ENCODE results near the gene ARL11. TPM values are rescaled to one million over a fixed set of nuclear protein-coding genes. Genes with fewer than 3 reads are reported as not detected.
"Not testable (repeated sequence)": the region's sequence is repeated elsewhere in the genome, so short reads cannot be mapped to it uniquely, and the experiment has no call there.

Gene ARL11
- total RNA-seq, 2 donors from 2014 or later, result 1.1 to 1.6 TPM

DNA sequence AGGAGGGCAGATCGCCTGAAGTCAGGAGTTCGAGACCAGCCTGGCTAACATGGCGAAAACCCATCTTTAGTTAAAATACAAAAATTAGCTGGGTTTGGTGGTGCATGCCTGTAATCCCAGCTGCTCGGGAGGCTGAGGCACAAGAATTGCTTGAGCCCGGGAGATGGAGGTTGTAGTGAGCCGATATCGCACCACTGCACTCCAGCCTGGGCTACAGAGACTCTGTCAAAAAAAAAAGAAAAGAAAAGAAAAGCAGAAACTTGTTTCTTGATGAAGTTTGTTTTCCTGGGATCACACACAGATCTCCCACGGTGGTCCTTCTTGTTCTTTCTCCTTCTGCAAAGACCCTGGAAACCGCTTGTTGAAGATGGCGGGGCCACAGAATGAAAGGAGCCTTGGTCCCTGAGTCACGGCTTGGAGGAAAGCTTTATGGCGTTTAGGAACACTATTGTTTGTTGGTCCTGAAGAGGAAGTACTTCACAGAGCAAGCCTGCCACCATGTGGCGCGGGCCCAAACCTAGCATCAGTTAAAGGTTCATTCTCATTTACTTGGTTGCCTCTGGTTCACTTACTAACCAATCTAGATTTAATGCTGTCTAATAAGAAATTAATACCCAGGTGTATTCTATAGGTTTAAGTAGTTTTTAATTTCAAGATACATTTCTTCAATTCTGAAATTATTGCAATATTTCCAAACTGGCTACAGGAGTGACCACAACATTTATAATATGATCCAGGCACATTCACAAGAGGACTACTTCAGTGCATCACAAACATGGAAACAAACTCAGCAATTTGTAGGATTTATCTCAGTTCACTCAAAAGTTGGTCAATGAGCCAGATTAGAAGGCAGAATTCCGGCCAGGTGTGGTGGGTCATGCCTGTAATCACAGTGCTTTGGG lies 21.3 kb upstream of the ARL11 start:
- no peaks in the 10 kb centered on the region for H3K36me3 ChIP-seq
- H3K9me3 ChIP-seq, result no peaks in the 10 kb centered on the region
- DNase-seq (ENCODE audit: low spot score) (peak; percentile 58), ATAC-seq (ENCODE audit: insufficient number of reproducible peaks, low FRiP score, low read depth) (peak; percentile 89)
- H3K4me1 ChIP-seq (ENCODE audit: control insufficient read depth in 1 of 2, low read depth in 2 of 2), result no peaks in the 10 kb centered on the region
- H3K27me3 ChIP-seq (replicated peaks; ENCODE audit: insufficient read depth), result no peaks in the 10 kb centered on the region
- peak; percentile 66 for TF ChIP-seq CTCF (IDR thresholded peaks at IDR 0.05)
- peak overlapping the region; percentile 64 for H3K4me3 ChIP-seq
- H3K27ac ChIP-seq, result no peak overlapping the region

GRCh38 chr13:49607761-49608160 lies 20.5 kb upstream of the ARL11 start:
- H3K36me3 ChIP-seq, result no peaks in the 10 kb centered on the region
- DNase-seq (ENCODE audit: low spot score) (no peak), ATAC-seq (ENCODE audit: insufficient number of reproducible peaks, low FRiP score, low read depth) (no peak)
- no peak overlapping the region for H3K4me3 ChIP-seq
- no peak for TF ChIP-seq CTCF (IDR thresholded peaks at IDR 0.05)
- H3K9me3 ChIP-seq, result no peaks in the 10 kb centered on the region
- no peaks in the 10 kb centered on the region for H3K4me1 ChIP-seq (ENCODE audit: control insufficient read depth in 1 of 2, low read depth in 2 of 2)
- no peak overlapping the region for H3K27ac ChIP-seq
- H3K27me3 ChIP-seq (replicated peaks; ENCODE audit: insufficient read depth), result no peaks in the 10 kb centered on the region

DNA sequence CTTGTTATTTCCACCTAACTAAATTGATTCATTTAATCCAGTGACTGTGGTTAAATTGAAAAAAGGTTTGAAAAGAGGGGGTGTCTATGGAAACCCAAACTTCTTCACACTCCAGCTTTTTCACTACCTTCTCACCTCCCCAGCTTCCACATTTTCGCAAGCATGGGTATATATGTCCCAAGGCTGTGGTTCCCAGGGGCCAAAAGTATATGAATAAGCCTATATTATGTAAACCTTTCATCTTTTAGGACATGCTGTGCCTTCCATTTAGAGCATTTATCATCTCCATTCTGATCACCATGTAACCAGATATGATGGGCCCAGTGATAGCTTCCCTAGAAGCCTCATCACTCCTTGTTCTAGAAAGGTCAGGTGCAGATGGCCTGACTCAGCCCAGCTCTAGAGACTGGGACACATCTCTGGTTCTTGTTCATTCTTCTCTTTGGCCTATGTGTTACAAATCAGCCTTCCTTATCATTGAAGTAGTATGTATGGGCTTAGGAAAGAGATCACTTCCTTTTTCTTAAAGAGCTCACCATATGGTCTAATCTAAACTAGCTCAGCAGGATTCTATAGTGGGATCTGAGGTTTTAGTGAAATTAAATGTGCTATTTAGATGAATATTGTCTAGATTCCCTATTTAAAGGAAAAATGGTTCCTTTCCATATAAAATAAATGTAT lies 19.5 kb upstream of the ARL11 start:
- ATAC-seq (ENCODE audit: insufficient number of reproducible peaks, low FRiP score, low read depth) (no peak), DNase-seq (ENCODE audit: low spot score) (no peak)
- Histone ChIP-seq H3K36me3 (no peaks in the 10 kb centered on the region), H3K4me3 (no peak overlapping the region), H3K27me3 (replicated peaks; ENCODE audit: insufficient read depth) (no peaks in the 10 kb centered on the region), H3K9me3 (no peaks in the 10 kb centered on the region), H3K4me1 (ENCODE audit: control insufficient read depth in 1 of 2, low read depth in 2 of 2) (no peaks in the 10 kb centered on the region), H3K27ac (no peak overlapping the region)
- no peak for TF ChIP-seq CTCF (IDR thresholded peaks at IDR 0.05)

GRCh38 chr13:49610176-49610575 lies 18.1 kb upstream of the ARL11 start:
- H3K4me3 ChIP-seq, result no peak overlapping the region
- no peaks in the 10 kb centered on the region for H3K4me1 ChIP-seq (ENCODE audit: control insufficient read depth in 1 of 2, low read depth in 2 of 2)
- H3K27me3 ChIP-seq (replicated peaks; ENCODE audit: insufficient read depth), result no peaks in the 10 kb centered on the region
- H3K27ac ChIP-seq, result no peak overlapping the region
- no peak for TF ChIP-seq CTCF (IDR thresholded peaks at IDR 0.05)
- H3K9me3 ChIP-seq, result no peaks in the 10 kb centered on the region
- no peaks in the 10 kb centered on the region for H3K36me3 ChIP-seq
- ATAC-seq (ENCODE audit: insufficient number of reproducible peaks, low FRiP score, low read depth) (no peak), DNase-seq (ENCODE audit: low spot score) (no peak)

DNA sequence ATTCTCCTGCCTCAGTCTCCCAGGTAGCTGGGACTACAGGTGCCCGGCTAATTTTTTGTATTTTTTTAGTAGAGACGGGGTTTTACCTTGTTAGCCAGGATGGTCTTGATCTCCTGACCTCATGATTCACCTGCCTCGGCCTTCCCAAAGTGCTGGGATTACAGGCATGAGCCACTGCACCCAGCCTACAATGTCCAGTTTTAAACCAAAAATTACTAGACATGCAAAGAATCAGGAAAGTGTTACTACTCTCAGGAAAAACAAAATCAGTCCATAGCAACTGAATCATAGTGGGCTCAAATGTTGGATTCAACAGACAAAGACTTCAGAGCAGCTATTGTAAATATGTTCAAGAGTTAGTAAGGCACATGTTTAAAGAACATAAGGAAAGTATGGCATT lies 16.3 kb upstream of the ARL11 start:
- DNase-seq (ENCODE audit: low spot score); H3K36me3 ChIP-seq; H3K9me3 ChIP-seq; ATAC-seq (ENCODE audit: insufficient number of reproducible peaks, low FRiP score, low read depth); H3K27me3 ChIP-seq (replicated peaks; ENCODE audit: insufficient read depth); H3K4me3 ChIP-seq; H3K27ac ChIP-seq: not testable (repeated sequence)
- peaks cover 5 to 12% of the 10 kb centered on the region in 2 donors for H3K4me1 ChIP-seq (ENCODE audit: control insufficient read depth in 1 of 2, low read depth in 2 of 2)

Data from thoracic aorta (tissue), 2 donors.